ENCODE measurements around the gene ING3. TPM values are rescaled to one million over a fixed set of nuclear protein-coding genes. Genes with fewer than 3 reads are reported as not detected.

Gene ING3
- total RNA-seq, 1 experiment from 2014 or later: 9.1 TPM

- H3K4me1 ChIP-seq (ENCODE audit: control insufficient read depth, insufficient read depth, low read length): peaks cover 7% of the 10 kb centered on the region
- peaks cover 28% of the 10 kb centered on the region for H3K36me3 ChIP-seq (ENCODE audit: control insufficient read depth, insufficient read depth, low read length)
- H3K27ac ChIP-seq (ENCODE audit: low read length): no peak overlapping the region
- H3K4me3 ChIP-seq (ENCODE audit: low read depth in 2 of 2, low read length in 2 of 2): no peak overlapping the region
- no peaks in the 10 kb centered on the region for H3K9me3 ChIP-seq (ENCODE audit: control insufficient read depth, insufficient read depth, low read depth, low read length)
- intact Hi-C loops (cut with micrococcal nuclease; ENCODE audit: unreplicated experiment) (no loop called here), in situ Hi-C loops (cut with HindIII; ENCODE audit: low pct_unique_long_range_greater_than_20kb, low sequenced_read_pairs) (no loop called here)
- ChIA-PET CTCF (no interaction called here), POLR2A (no interaction called here)
- ATAC-seq (no peak), DNase-seq (ENCODE audit: low read depth, low spot score) (no peak)
- no peak for TF ChIP-seq CTCF (IDR thresholded peaks at IDR 0.05)
- no TSS peak for BruUV-seq (replicated peaks)
- no peaks in the 10 kb centered on the region for H3K27me3 ChIP-seq (ENCODE audit: control insufficient read depth, insufficient read depth, low read length)
Observed at GRCh38 chr7:120955577-120956149, 5.1 kb downstream of the ING3 start.

GRCh38 chr7:120959929-120960484 lies 9.4 kb downstream of the ING3 start:
- peaks cover 7% of the 10 kb centered on the region; the same call in 1 of the 2 replicates for H3K36me3 ChIP-seq (ENCODE audit: control insufficient read depth, insufficient read depth, low read length)
- no TSS peak for BruUV-seq (replicated peaks)
- ATAC-seq (no peak), DNase-seq (ENCODE audit: low read depth, low spot score) (no peak)
- in situ Hi-C loops (cut with HindIII; ENCODE audit: low pct_unique_long_range_greater_than_20kb, low sequenced_read_pairs): no loop called here
- no peaks in the 10 kb centered on the region for H3K9me3 ChIP-seq (ENCODE audit: control insufficient read depth, insufficient read depth, low read depth, low read length)
- no peak overlapping the region for H3K27ac ChIP-seq (ENCODE audit: low read length)
- ChIA-PET POLR2A (no interaction called here), CTCF (no interaction called here)
- H3K4me1 ChIP-seq (ENCODE audit: control insufficient read depth, insufficient read depth, low read length): no peaks in the 10 kb centered on the region
- intact Hi-C loops (cut with micrococcal nuclease; ENCODE audit: unreplicated experiment): no loop called here
- no peak for TF ChIP-seq REST (IDR thresholded peaks at IDR 0.05; ENCODE audit: insufficient read depth in 1 of 2, low read depth in 2 of 2, low read length in 1 of 2)
- TF ChIP-seq TCF7L2 (IDR thresholded peaks at IDR 0.05; ENCODE audit: low read depth, low read length): no peak
- no peak for TF ChIP-seq SIN3A (IDR thresholded peaks at IDR 0.05; ENCODE audit: borderline replicate concordance, insufficient read depth, low read depth, low read length)
- no peak for TF ChIP-seq CTCF (IDR thresholded peaks at IDR 0.05)
- TF ChIP-seq POLR2AphosphoS5 (IDR thresholded peaks at IDR 0.05; ENCODE audit: low read depth, low read length): no peak
- H3K27me3 ChIP-seq (ENCODE audit: control insufficient read depth, insufficient read depth, low read length): no peaks in the 10 kb centered on the region
- no peak overlapping the region for H3K4me3 ChIP-seq (ENCODE audit: low read depth in 2 of 2, low read length in 2 of 2)

All from Panc1 (cell line).